HepG2 (cell line): ENCODE measurements around the gene ZNF333. TPM values are rescaled to one million over a fixed set of nuclear protein-coding genes. Genes with fewer than 3 reads are reported as not detected.

Experiments
- ATAC-seq: fragments of 200-7000 bp; cut with Tn5 transposase; 3 replicates; pipeline ENCODE4 v1.9.1; 2020; ENCODE audit warnings: mild to moderate bottlenecking, moderate library complexity
- BruUV-seq: library from RNA; stranded (reverse); fragments of 400-500 nt; replicated peaks from 2 replicates; lab custom pipeline; 2021; lab: Mats Ljungman, UMichigan
- CTCF ChIA-PET: fragments of 300-600 bp; formaldehyde crosslinking; extraction: SDS; loops from one replicate; lab custom pipeline; 2021; ENCODE audit warnings: low total read pairs, inconsistent platforms, low intra/inter-chr PET ratio; lab: Yijun Ruan, JAX
- POLR2A ChIA-PET: fragments of 350-600 bp; sonication (Branson Sonifier 250); formaldehyde crosslinking; loops from one replicate; lab custom pipeline; 2020; ENCODE audit warnings: antibody characterized with exemption, inconsistent platforms; lab: Yijun Ruan, JAX
- DNase-seq: peaks from one replicate; pipeline ENCODE4 v3.0.0-alpha.2; 2015; ENCODE audit warnings: low spot score
- FAIRE-seq: peaks from 3 replicates; lab custom pipeline; 2011; peaks lifted over from hg19 to GRCh38; lab: Jason Lieb, UNC
- H2AFZ ChIP-seq: one replicate; pipeline ENCODE4 v1.6.1; 2011; ENCODE audit warnings: low read length, inconsistent platforms
- H3K27ac ChIP-seq: fragments of 300-600 bp; 3 replicates; pipeline ENCODE4 v1.8.0; 2011; ENCODE audit warnings: mixed run types, mild to moderate bottlenecking, mixed read lengths, low read length, inconsistent platforms; ENCODE audit not compliant: insufficient read depth; ENCODE audit errors: extremely low read length
- H3K27me3 ChIP-seq, 2 experiments: fragments of 200-600 bp in 1 of 2; 2 replicates in 1 of 2; 3 replicates in 1 of 2; pipeline versions ENCODE4 v1.6.0 to v1.8.0; 2011; ENCODE audit warnings: low read length in 2 of 2, mild to moderate bottlenecking in 2 of 2, moderate library complexity in 2 of 2, inconsistent platforms in 1 of 2; ENCODE audit not compliant: insufficient read depth in 2 of 2, control insufficient read depth in 1 of 2
- H3K36me3 ChIP-seq, 2 experiments: fragments of 200-600 bp in 1 of 2; replicated peaks in 1 of 2; 2 replicates in 1 of 2; 3 replicates in 1 of 2; pipeline versions ENCODE4 v1.5.1 to v1.8.0; 2011; ENCODE audit warnings: low read length in 2 of 2, inconsistent platforms in 1 of 2; ENCODE audit not compliant: insufficient read depth in 2 of 2, control insufficient read depth in 1 of 2
- H3K4me1 ChIP-seq: 2 replicates; pipeline ENCODE4 v1.5.1; 2012; ENCODE audit warnings: low read length, inconsistent platforms; ENCODE audit not compliant: insufficient read depth
- H3K4me2 ChIP-seq: 2 replicates; pipeline ENCODE4 v1.6.0; 2011; ENCODE audit warnings: low read depth, low read length, inconsistent platforms
- H3K4me3 ChIP-seq, 3 experiments: fragments of 200-600 bp in 1 of 3; sonication (generic), shearing (Covaris generic) in 1 of 3; replicated peaks in 1 of 3; 2 replicates each; pipeline ENCODE4 v1.5.1; 2011 to 2016; ENCODE audit warnings: low read length in 3 of 3, inconsistent platforms in 2 of 3, low read depth in 2 of 3, mild to moderate bottlenecking in 2 of 3, control low read depth in 1 of 3, mixed read lengths in 1 of 3; ENCODE audit not compliant: insufficient read depth in 1 of 3
- H3K79me2 ChIP-seq: one replicate; pipeline ENCODE4 v1.6.1; 2011; ENCODE audit warnings: low read length, inconsistent platforms; ENCODE audit not compliant: insufficient read depth
- H3K9ac ChIP-seq: 2 replicates; pipeline ENCODE4 v1.6.0; 2011; ENCODE audit warnings: mild to moderate bottlenecking, low read depth, low read length, inconsistent platforms; ENCODE audit not compliant: insufficient read depth
- H3K9me3 ChIP-seq: 2 replicates; pipeline ENCODE4 v1.5.1; 2012; ENCODE audit warnings: mild to moderate bottlenecking, low read length
- H4K20me1 ChIP-seq: 2 replicates; pipeline ENCODE4 v1.6.0; 2011; ENCODE audit warnings: inconsistent platforms, mild to moderate bottlenecking, low read length, moderate library complexity; ENCODE audit not compliant: insufficient read depth
- CHD4 ChIP-seq: fragments of 200-600 bp; sonication (generic); IDR thresholded peaks from 2 replicates; pipeline ENCODE4 v1.7.0; 2017; ENCODE audit warnings: mild to moderate bottlenecking, low read length, borderline replicate concordance
- ERF ChIP-seq: IDR thresholded peaks from 2 replicates; pipeline ENCODE4 v1.6.1; 2018; ENCODE audit warnings: missing biosample characterization, missing genetic modification reagents
- KIAA2018 ChIP-seq: sonication (generic); formaldehyde crosslinking; IDR thresholded peaks from 2 replicates; pipeline ENCODE4 v1.5.0; 2020; ENCODE audit warnings: mild to moderate bottlenecking, missing genetic modification reagents, borderline replicate concordance
- MAFF ChIP-seq: IDR thresholded peaks from 2 replicates; pipeline ENCODE4 v1.6.1; 2011; ENCODE audit warnings: low read depth, low read length, improper control_type of control experiment
- RBFOX2 ChIP-seq: fragments of 200-400 bp; formaldehyde crosslinking; IDR thresholded peaks from 2 replicates; pipeline ENCODE4 v1.6.1; 2017; ENCODE audit warnings: low read depth, mild to moderate bottlenecking, low read length
- SIX1 ChIP-seq: sonication (generic); formaldehyde crosslinking; IDR thresholded peaks from 2 replicates; pipeline ENCODE4 v1.4.0; 2020; ENCODE audit warnings: missing genetic modification reagents, borderline replicate concordance
- SOX13 ChIP-seq, 3 experiments: fragments of 450-650 bp in 1 of 3; sonication (generic) in 1 of 3; formaldehyde crosslinking in 1 of 3; IDR thresholded peaks in 2 of 3; conservative IDR thresholded peaks in 1 of 3; 2 replicates each; pipeline versions ENCODE4 v1.5.0 to v1.6.1; 2016 to 2020; ENCODE audit warnings: antibody characterized with exemption in 1 of 3, mild to moderate bottlenecking in 1 of 3, missing compliant biosample characterization in 1 of 3, missing genetic modification reagents in 1 of 3, moderate library complexity in 1 of 3
- SP2 ChIP-seq: sonication (generic); formaldehyde crosslinking; IDR thresholded peaks from 2 replicates; pipeline ENCODE4 v1.5.1; 2020; ENCODE audit warnings: mild to moderate bottlenecking, missing genetic modification reagents
- ZNF264 ChIP-seq: sonication (generic); formaldehyde crosslinking; IDR thresholded peaks from 2 replicates; pipeline ENCODE4 v1.4.0; 2020; ENCODE audit warnings: missing genetic modification reagents
- ZNF496 ChIP-seq: sonication (generic); formaldehyde crosslinking; IDR thresholded peaks from 2 replicates; pipeline ENCODE4 v1.8.1; 2023; ENCODE audit warnings: mild to moderate bottlenecking, moderate library complexity, missing genetic modification reagents; ENCODE audit not compliant: insufficient replicate concordance
- ZNF547 ChIP-seq: sonication (generic); formaldehyde crosslinking; IDR thresholded peaks from 2 replicates; pipeline ENCODE4 v1.5.1; 2020; ENCODE audit warnings: mild to moderate bottlenecking, missing genetic modification reagents
- ZNF790 ChIP-seq: sonication (generic); formaldehyde crosslinking; IDR thresholded peaks from 2 replicates; pipeline ENCODE4 v1.8.0; 2022; ENCODE audit warnings: missing genetic modification reagents, mild to moderate bottlenecking, borderline replicate concordance
- WGBS: methylation state at CpG from one replicate; pipeline ENCODE4 v1.1.6; 2017; ENCODE audit warnings: low lambda C conversion rate; 5-methylcytosine and 5-hydroxymethylcytosine counted together
- in situ Hi-C: cut with HindIII; loops from 2 replicates; pipeline ENCODE4 v1.10.0; 2017; ENCODE audit warnings: low pct_unique_long_range_greater_than_20kb; ENCODE audit not compliant: extremely low pct_ligation_motif_present
- intact Hi-C: fragments of 100-400 bp; cut with micrococcal nuclease; formaldehyde crosslinking; loops from one replicate; pipeline ENCODE4 v1.10.0; 2022; ENCODE audit not compliant: unreplicated experiment
- polyA plus RNA-seq, 8 experiments: library from polyadenylated mRNA; depleted of rRNA in 3 of 8; stranded (reverse) in 7 of 8; unstranded in 1 of 8; fragments of >200 nt; fragmentation: Illumina TruSeq in 4 of 8; extraction: Trizol in 4 of 8; gene quantifications; 2 replicates each; pipeline versions ENCODE4 v1.2.1 to v1.2.3, GENCODE V29; 2011 to 2016; ENCODE audit warnings: low read depth in 4 of 8, missing spikeins in 1 of 8, mixed read lengths in 1 of 8; ENCODE audit not compliant: insufficient read depth in 1 of 8
- total RNA-seq, 5 experiments: library from RNA; depleted of rRNA; stranded (reverse); fragments of >200 nt; fragmentation: Illumina TruSeq; extraction: Trizol; gene quantifications; 2 replicates each; pipeline ENCODE4 v1.2.3, GENCODE V29; 2016; ENCODE audit warnings: low read depth in 1 of 5

Gene ZNF333
- total and polyA plus RNA-seq, 2 of the 13 experiments (the other 11 are each of a cell fraction or from before 2014, with no cell fraction given): 3.4 to 6.4 TPM

- no peak for TF ChIP-seq RBFOX2
Measured at GRCh38 chr19:14654786-14655560, 34.9 kb upstream of the ZNF333 start (continued).

GRCh38 chr19:14655726-14656125, 34.1 kb upstream of the ZNF333 start:
- ChIA-PET CTCF (no interaction called here), POLR2A (no interaction called here)
- H3K36me3 ChIP-seq: no peaks in the 10 kb centered on the region
- H3K4me3 ChIP-seq: no peak overlapping the region
- no peaks in the 10 kb centered on the region for H3K27me3 ChIP-seq
- H3K4me2 ChIP-seq: no peak overlapping the region
- FAIRE-seq (no peak), ATAC-seq (no peak), DNase-seq (no peak)
- no TSS peak for BruUV-seq
- H3K4me1 ChIP-seq: 0 out of 2 replicates have a peak, but pooled peaks cover 13% of the 10 kb centered on the region
- H3K9me3 ChIP-seq: no peaks in the 10 kb centered on the region
- no peaks in the 10 kb centered on the region for H4K20me1 ChIP-seq
- in situ Hi-C loops (no loop called here), intact Hi-C loops (no loop called here)
- H3K27ac ChIP-seq: no peak overlapping the region
- no peaks in the 10 kb centered on the region for H3K79me2 ChIP-seq
- no peak overlapping the region for H3K9ac ChIP-seq
- no peak overlapping the region for H2AFZ ChIP-seq
- WGBS: 47% methylated on average over 11 of the region's 11 CpGs
- no peak for TF ChIP-seq SIX1 (CRISPR knock-in tag)
- no peak for TF ChIP-seq KIAA2018 (CRISPR knock-in tag)
- TF ChIP-seq ERF (CRISPR knock-in tag): no peak
- no peak for TF ChIP-seq CHD4
- no peak for TF ChIP-seq ZNF496 (CRISPR knock-in tag)
- no peak for TF ChIP-seq MAFF
- no peak for TF ChIP-seq ZNF264 (CRISPR knock-in tag)
- no peak for TF ChIP-seq ZNF790 (CRISPR knock-in tag)
- TF ChIP-seq SP2: no peak
- TF ChIP-seq ZNF547 (CRISPR knock-in tag): no peak
- no peak for TF ChIP-seq SOX13 (IDR thresholded peaks at IDR 0.05)
- no peak for TF ChIP-seq SOX13 (CRISPR knock-in tag; conservative IDR thresholded peaks at IDR 0.05 in 1 of 2, IDR thresholded peaks at IDR 0.05 in 1 of 2)
